Hepatic stellate cell (primary cell): ENCODE data around the gene FUT2.
"Not testable (repeated sequence)": the region's sequence is repeated elsewhere in the genome, so short reads cannot be mapped to it uniquely, and the experiment has no call there.

Experiments used
- DNase-seq: peaks from one replicate; pipeline ENCODE4 v3.0.0; 2011; ENCODE audit warnings: low spot score

The FUT2 gene

GRCh38 chr19:48702701-48703100 is 6.9 kb downstream of the FUT2 start:
- no peak for DNase-seq

- no peak for DNase-seq
These were observed 7.5 kb downstream of the FUT2 start for GRCh38 chr19:48703316-48703715.

- DNase-seq: no peak
These were observed 9.7 kb downstream of the FUT2 start for GRCh38 chr19:48705431-48705830.

GRCh38 chr19:48708471-48708870 is 12.7 kb downstream of the FUT2 start:
- no peak for DNase-seq

GRCh38 chr19:48711106-48711662 is 15.4 kb downstream of the FUT2 start:
- DNase-seq: no peak

- peak; percentile 63 for DNase-seq
These were observed 17.5 kb downstream of the FUT2 start for GRCh38 chr19:48713041-48713863.

GRCh38 chr19:48713864-48714755 is 18.3 kb downstream of the FUT2 start:
- peak; percentile 100 for DNase-seq

- no peak for DNase-seq
These were observed 19.2 kb downstream of the FUT2 start for GRCh38 chr19:48714759-48715675.

GRCh38 chr19:48715681-48716171 is 20.0 kb downstream of the FUT2 start:
- no peak for DNase-seq

- no peak for DNase-seq
These were observed 21.0 kb downstream of the FUT2 start for GRCh38 chr19:48716562-48717291.

- DNase-seq: not testable (repeated sequence)
These were observed 22.3 kb downstream of the FUT2 start for GRCh38 chr19:48718106-48718505.

- DNase-seq: no peak
These were observed 23.0 kb downstream of the FUT2 start for GRCh38 chr19:48718711-48719231.

- DNase-seq: no peak
These were observed 23.7 kb downstream of the FUT2 start, which contains the start of gene MAMSTR for GRCh38 chr19:48719263-48720171. Gene MAMSTR (minus strand): TSS chr19:48719725. CDS start chr19:48719031, 694 bp downstream.

GRCh38 chr19:48720251-48720612 is 24.5 kb downstream of the FUT2 start:
- no peak for DNase-seq

GRCh38 chr19:48720613-48721296 is 25.0 kb downstream of the FUT2 start:
- DNase-seq: peak; percentile 100

GRCh38 chr19:48722196-48722708 is 26.5 kb downstream of the FUT2 start:
- no peak for DNase-seq

GRCh38 chr19:48724796-48725753 is 29.3 kb downstream of the FUT2 start:
- DNase-seq: peak; percentile 91
